AG04450 (cell line): ENCODE measurements around the gene ADAR. TPM values are rescaled to one million over a fixed set of nuclear protein-coding genes. Genes with fewer than 3 reads are reported as not detected.

Experiments
- CTCF ChIA-PET: fragments of 300-600, 350-600 bp; formaldehyde crosslinking; extraction: SDS; loops from one replicate; lab custom pipeline; 2022; ENCODE audit warnings: antibody characterized with exemption, inconsistent platforms; lab: Charles Lee
- POLR2A ChIA-PET: fragments of 350-600 bp; formaldehyde crosslinking; extraction: SDS; loops from one replicate; lab custom pipeline; 2021; ENCODE audit warnings: antibody characterized with exemption, inconsistent platforms; lab: Yijun Ruan, JAX
- DNase-seq: peaks from one replicate; pipeline ENCODE4 v3.0.0-alpha.2; 2011; ENCODE audit warnings: low read depth, low spot score
- H3K27ac ChIP-seq: one replicate; pipeline ENCODE4 v1.5.1; 2012; ENCODE audit warnings: low read depth, low read length, control low read depth
- H3K27me3 ChIP-seq: one replicate; pipeline ENCODE4 v1.6.0; 2012; ENCODE audit warnings: low read length; ENCODE audit not compliant: control insufficient read depth, insufficient read depth
- H3K4me3 ChIP-seq: 2 replicates; pipeline ENCODE4 v1.5.1; 2011; ENCODE audit warnings: mild to moderate bottlenecking, low read depth, low read length, control low read depth
- H3K9me3 ChIP-seq: 2 replicates; pipeline ENCODE4 v1.5.1; 2012; ENCODE audit warnings: low read length; ENCODE audit not compliant: control insufficient read depth, insufficient read depth
- polyA plus RNA-seq: library from polyadenylated mRNA; depleted of rRNA; stranded (reverse); fragments of >200 nt; gene quantifications from 2 replicates; pipeline ENCODE4 v1.2.3, GENCODE V29; 2011
- TF ChIP-seq, protein P1 (sequence below): IDR thresholded peaks from 2 replicates; pipeline ENCODE4 v1.5.1; 2011; ENCODE audit warnings: low read depth, low read length, control low read depth, inconsistent platforms

Gene ADAR
- polyA plus RNA-seq, 1 experiment = 203 TPM

DNA sequence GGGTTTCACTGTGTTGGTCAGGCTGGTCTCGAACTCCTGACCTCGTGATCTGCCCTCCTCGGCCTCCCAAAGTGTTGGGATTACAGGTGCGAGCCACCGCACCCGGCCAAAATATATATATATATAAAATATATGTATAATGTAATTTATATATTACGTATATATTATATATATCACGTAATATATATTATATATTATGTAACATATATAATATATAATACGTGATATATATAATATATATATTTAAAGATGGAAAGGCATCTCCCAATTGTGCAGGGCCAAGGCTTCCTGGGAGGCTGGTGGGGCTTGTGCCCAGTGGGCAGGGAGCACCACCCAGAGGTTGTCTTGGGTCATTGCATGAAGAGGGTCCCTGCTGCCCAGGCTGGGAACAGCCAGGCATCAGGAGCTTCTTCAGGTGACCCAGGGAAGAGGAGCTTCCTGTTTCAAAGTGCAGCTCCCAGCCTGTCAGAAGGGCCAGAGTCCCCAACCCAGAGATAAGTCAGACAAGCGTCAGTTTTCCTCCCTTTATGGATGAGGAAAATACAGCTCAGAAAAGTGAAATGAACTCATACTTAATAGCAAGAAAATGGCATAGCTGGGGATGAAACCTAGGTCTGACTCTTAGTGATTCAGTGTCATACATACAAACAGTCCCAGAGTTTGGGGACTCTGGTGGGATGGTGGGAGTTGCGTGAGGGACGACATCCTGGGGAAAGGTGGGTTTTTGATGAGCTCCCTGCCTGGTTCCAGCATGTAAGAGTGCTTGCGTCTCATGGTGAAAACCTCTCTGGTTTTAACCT, 61.5 kb downstream of the ADAR start:
- TF ChIP-seq, protein P1, sequence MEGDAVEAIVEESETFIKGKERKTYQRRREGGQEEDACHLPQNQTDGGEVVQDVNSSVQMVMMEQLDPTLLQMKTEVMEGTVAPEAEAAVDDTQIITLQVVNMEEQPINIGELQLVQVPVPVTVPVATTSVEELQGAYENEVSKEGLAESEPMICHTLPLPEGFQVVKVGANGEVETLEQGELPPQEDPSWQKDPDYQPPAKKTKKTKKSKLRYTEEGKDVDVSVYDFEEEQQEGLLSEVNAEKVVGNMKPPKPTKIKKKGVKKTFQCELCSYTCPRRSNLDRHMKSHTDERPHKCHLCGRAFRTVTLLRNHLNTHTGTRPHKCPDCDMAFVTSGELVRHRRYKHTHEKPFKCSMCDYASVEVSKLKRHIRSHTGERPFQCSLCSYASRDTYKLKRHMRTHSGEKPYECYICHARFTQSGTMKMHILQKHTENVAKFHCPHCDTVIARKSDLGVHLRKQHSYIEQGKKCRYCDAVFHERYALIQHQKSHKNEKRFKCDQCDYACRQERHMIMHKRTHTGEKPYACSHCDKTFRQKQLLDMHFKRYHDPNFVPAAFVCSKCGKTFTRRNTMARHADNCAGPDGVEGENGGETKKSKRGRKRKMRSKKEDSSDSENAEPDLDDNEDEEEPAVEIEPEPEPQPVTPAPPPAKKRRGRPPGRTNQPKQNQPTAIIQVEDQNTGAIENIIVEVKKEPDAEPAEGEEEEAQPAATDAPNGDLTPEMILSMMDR = peak; percentile 83
- POLR2A ChIA-PET = interaction anchor here (1.0 kb wide), 1 partner anchor 67 kb away, joined by 3 read pairs; no protein-coding TSS in a partner anchor
- CTCF ChIA-PET = interaction anchor here (0.5 to 3.1 kb wide), 38 partner anchors 9 to 508 kb away, joined by 3 to 122 read pairs (median 3); partner anchors contain the start of gene HAX1

DNA sequence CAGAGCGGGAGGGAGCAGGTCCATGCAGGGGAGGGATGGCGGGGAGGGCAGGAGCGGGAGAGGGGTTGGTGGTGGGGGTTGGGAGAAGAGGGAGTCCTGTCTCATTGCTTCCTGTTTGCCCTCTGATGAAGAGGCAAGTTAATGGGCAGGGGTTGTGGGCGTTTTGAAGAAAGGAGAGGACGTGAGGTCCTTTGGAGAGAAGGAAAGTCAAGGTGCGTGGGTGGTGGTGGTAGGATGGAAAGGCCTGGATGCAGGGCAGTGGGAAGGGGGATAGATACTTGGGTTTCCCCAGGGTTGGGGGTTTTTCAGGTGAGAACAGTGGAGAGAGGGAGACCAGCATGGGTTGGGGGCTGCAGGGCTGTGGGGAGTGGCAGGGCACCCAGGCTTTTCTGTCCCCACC, 66.8 kb downstream of the ADAR start:
- H3K27me3 ChIP-seq = peaks cover 36% of the 10 kb centered on the region
- H3K4me3 ChIP-seq = no peak overlapping the region
- no peak for DNase-seq
- TF ChIP-seq, protein P1 = no peak
- CTCF ChIA-PET = interaction anchor here (1.3 kb wide), 1 partner anchor 60 kb away, joined by 4 read pairs; no protein-coding TSS in a partner anchor
- POLR2A ChIA-PET = no interaction called here
- H3K9me3 ChIP-seq = no peaks in the 10 kb centered on the region
- H3K27ac ChIP-seq = no peak overlapping the region

More for the DNA sequence above, 61.5 kb downstream of the ADAR start:
- Histone ChIP-seq H3K9me3 (no peaks in the 10 kb centered on the region), H3K27ac (no peak overlapping the region), H3K4me3 (no peak overlapping the region), H3K27me3 (peaks cover 17% of the 10 kb centered on the region)
- no peak for DNase-seq

DNA sequence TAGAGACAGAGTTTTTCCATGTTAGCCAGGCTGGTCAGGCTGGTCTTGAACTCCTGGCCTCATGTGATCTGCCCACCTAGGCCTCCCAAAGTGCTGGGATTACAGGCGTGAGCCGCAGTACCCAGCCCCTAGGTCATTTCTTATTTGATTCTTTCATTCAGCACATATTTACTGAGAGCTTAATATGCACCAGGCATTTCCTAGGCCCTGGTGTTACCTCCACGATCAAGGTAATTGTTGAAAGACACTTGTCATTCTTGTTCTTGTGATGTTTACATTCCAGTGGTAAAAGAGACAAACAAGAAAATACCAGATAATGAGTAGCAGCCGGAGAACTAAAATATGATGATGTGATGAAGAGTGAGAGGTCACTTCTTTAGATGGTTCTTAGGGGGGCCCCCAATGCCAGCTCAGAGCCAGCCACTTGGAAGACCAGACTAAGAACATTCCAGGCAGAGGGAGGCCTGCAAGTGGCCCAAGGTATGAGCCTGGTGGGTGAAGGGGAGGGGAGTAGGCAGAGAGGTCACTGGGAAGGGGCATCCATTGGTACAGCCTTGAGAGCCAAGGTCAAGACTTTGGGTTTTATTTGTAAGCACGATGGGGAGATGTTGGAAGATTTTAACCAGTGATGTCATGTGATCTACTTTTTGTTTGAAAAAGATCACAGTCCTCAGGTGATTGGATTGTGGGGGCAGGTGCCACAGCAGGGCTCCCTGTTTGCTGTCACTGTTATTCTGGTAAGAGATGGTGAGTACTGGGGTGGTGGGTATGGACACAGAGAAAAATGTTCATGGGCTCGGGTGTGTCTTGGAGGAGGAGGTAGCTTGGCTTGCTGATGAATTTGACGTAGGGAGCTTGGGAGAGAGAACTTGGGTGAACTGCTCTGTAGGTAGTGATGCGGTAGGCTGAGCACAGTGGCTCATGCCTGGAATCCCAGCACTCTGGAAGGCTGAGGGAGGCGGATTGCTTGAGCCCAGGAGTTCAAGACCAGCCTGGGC, 68.2 kb downstream of the ADAR start:
- CTCF ChIA-PET = interaction anchor here (0.6 to 1.1 kb wide), 2 partner anchors 152 to 404 kb away, joined by 3 read pairs; no protein-coding TSS in a partner anchor
- H3K27ac ChIP-seq = no peak overlapping the region
- no peak for DNase-seq
- H3K4me3 ChIP-seq = no peak overlapping the region
- peaks cover 4% of the 10 kb centered on the region; the same call in 1 of the 2 replicates for H3K9me3 ChIP-seq
- TF ChIP-seq, protein P1 = no peak
- peaks cover 45% of the 10 kb centered on the region for H3K27me3 ChIP-seq
- POLR2A ChIA-PET = interaction anchor here (0.6 kb wide), 1 partner anchor 435 kb away, joined by 3 read pairs; the partner anchor contains the start of gene CKS1B

GRCh38 chr1:154536570-154536969, 71.4 kb downstream of the ADAR start:
- POLR2A ChIA-PET = interaction anchor here (0.6 kb wide), 1 partner anchor 52 kb away, joined by 4 read pairs; no protein-coding TSS in a partner anchor

More at GRCh38 chr1:154536570-154536969, 71.4 kb downstream of the ADAR start:
- TF ChIP-seq, protein P1 = no peak
- CTCF ChIA-PET = interaction anchor here (1.6 kb wide), 1 partner anchor 10 kb away, joined by 10 read pairs; no protein-coding TSS in a partner anchor
- Histone ChIP-seq H3K27ac (no peak overlapping the region), H3K4me3 (no peak overlapping the region), H3K27me3 (peaks cover 38% of the 10 kb centered on the region), H3K9me3 (peaks cover 4% of the 10 kb centered on the region; the same call in 1 of the 2 replicates)
- DNase-seq = no peak
